ACC112 (cell line): ENCODE data around the gene LRRC3B.

Source experiments
- H2AFZ ChIP-seq: fragments of 200-600 bp; sonication (generic); one replicate; pipeline ENCODE4 v1.6.0; 2017; ENCODE audit warnings: antibody characterized with exemption, low read length; ENCODE audit not compliant: unreplicated experiment
- H3K27ac ChIP-seq: fragments of 200-600 bp; sonication (generic); 2 replicates; pipeline ENCODE4 v1.5.1; 2014; ENCODE audit warnings: low read depth, mild to moderate bottlenecking, antibody characterized with exemption, low read length, moderate library complexity
- H3K27me3 ChIP-seq: fragments of 200-600 bp; sonication (generic); 2 replicates; pipeline ENCODE4 v1.6.1; 2014; ENCODE audit warnings: mild to moderate bottlenecking, antibody characterized with exemption, low read length, moderate library complexity, mixed read lengths; ENCODE audit not compliant: insufficient read depth
- H3K36me3 ChIP-seq: fragments of 200-600 bp; sonication (generic); 2 replicates; pipeline ENCODE4 v1.6.1; 2016; ENCODE audit warnings: mild to moderate bottlenecking, antibody characterized with exemption, low read length, moderate library complexity, mixed read lengths; ENCODE audit not compliant: insufficient read depth
- H3K4me1 ChIP-seq: fragments of 200-600 bp; sonication (generic); one replicate; pipeline ENCODE4 v1.6.1; 2016; ENCODE audit warnings: low read length, mixed read lengths; ENCODE audit not compliant: insufficient read depth, unreplicated experiment, control insufficient read depth
- H3K4me3 ChIP-seq: fragments of 200-600 bp; sonication (generic); 2 replicates; pipeline ENCODE4 v1.5.1; 2014; ENCODE audit warnings: mild to moderate bottlenecking, low read depth, low read length
- H3K79me2 ChIP-seq: fragments of 200-600 bp; sonication (generic); one replicate; pipeline ENCODE4 v1.6.0; 2016; ENCODE audit warnings: low read length; ENCODE audit not compliant: control insufficient read depth, unreplicated experiment, insufficient read depth

LRRC3B gene

GRCh38 chr3:26753095-26753494 lies 130.5 kb downstream of the LRRC3B start:
- Histone ChIP-seq H3K27me3 (no peaks in the 10 kb centered on the region), H3K27ac (no peak overlapping the region), H3K4me3 (no peak overlapping the region), H2AFZ (no peak overlapping the region), H3K36me3 (no peaks in the 10 kb centered on the region), H3K79me2 (no peaks in the 10 kb centered on the region), H3K4me1 (no peaks in the 10 kb centered on the region)

GRCh38 chr3:26757978-26758377 lies 135.4 kb downstream of the LRRC3B start:
- H3K27me3 ChIP-seq = no peaks in the 10 kb centered on the region
- no peaks in the 10 kb centered on the region for H3K79me2 ChIP-seq
- no peak overlapping the region for H2AFZ ChIP-seq
- no peak overlapping the region for H3K27ac ChIP-seq
- no peaks in the 10 kb centered on the region for H3K4me1 ChIP-seq
- H3K4me3 ChIP-seq = no peak overlapping the region
- H3K36me3 ChIP-seq = no peaks in the 10 kb centered on the region
